PC-3 (cell line): Measurements from ENCODE around the gene REEP6. TPM values are rescaled to one million over a fixed set of nuclear protein-coding genes. Genes with fewer than 3 reads are reported as not detected.

ENCODE experiments used
- ATAC-seq: fragments of 200-7000 bp; cut with Tn5 transposase; 2 replicates; pipeline ENCODE4 v1.9.1; 2020; ENCODE audit warnings: mild to moderate bottlenecking, moderate library complexity
- BruUV-seq: library from RNA; stranded (reverse); fragments of 400-500 nt; replicated peaks from 2 replicates; lab custom pipeline; 2021; lab: Mats Ljungman, UMichigan
- CTCF ChIA-PET: fragments of 300-600 bp; sonication (Branson Sonifier 250); formaldehyde crosslinking; loops from one replicate; lab custom pipeline; 2022; ENCODE audit warnings: antibody characterized with exemption; lab: Charles Lee
- POLR2A ChIA-PET: fragments of 300-600 bp; sonication (Branson Sonifier 250); formaldehyde crosslinking; loops from one replicate; lab custom pipeline; 2022; ENCODE audit warnings: antibody characterized with exemption; ENCODE audit not compliant: unreplicated experiment; lab: Charles Lee
- DNase-seq: peaks from one replicate; pipeline ENCODE4 v3.0.0-alpha.2; 2015
- H2AFZ ChIP-seq: fragments of 300-600 bp; sonication (generic); 2 replicates; pipeline ENCODE4 v1.6.0; 2016; ENCODE audit warnings: antibody characterized with exemption, low read length
- H3F3A ChIP-seq: fragments of 300-600 bp; sonication (generic); one replicate; pipeline ENCODE4 v1.6.0; 2017; ENCODE audit warnings: antibody characterized with exemption, low read length, control low read depth, mild to moderate bottlenecking; ENCODE audit not compliant: unreplicated experiment
- H3K27ac ChIP-seq: fragments of 300-600 bp; sonication (generic); 2 replicates; pipeline ENCODE4 v1.5.1; 2016; ENCODE audit warnings: mild to moderate bottlenecking, low read length
- H3K27me3 ChIP-seq: fragments of 300-600 bp; sonication (generic); 2 replicates; pipeline ENCODE4 v1.6.1; 2016; ENCODE audit warnings: low read length, mixed read lengths
- H3K36me3 ChIP-seq: fragments of 300-600 bp; sonication (generic); 2 replicates; pipeline ENCODE4 v1.6.1; 2016; ENCODE audit warnings: low read depth, mixed run types, low read length, mixed read lengths
- H3K4me1 ChIP-seq: fragments of 300-600 bp; sonication (generic); 2 replicates; pipeline ENCODE4 v1.5.1; 2016; ENCODE audit warnings: low read length; ENCODE audit not compliant: insufficient read depth
- H3K4me2 ChIP-seq: fragments of 300-600 bp; sonication (generic); 2 replicates; pipeline ENCODE4 v1.6.0; 2016; ENCODE audit warnings: low read length
- H3K4me3 ChIP-seq: fragments of 300-600 bp; sonication (generic); 2 replicates; pipeline ENCODE4 v1.5.1; 2016; ENCODE audit warnings: mild to moderate bottlenecking, low read length, mixed read lengths
- H3K79me2 ChIP-seq: fragments of 300-600 bp; sonication (generic); 2 replicates; pipeline ENCODE4 v1.6.1; 2017; ENCODE audit warnings: low read length, mixed read lengths
- H3K9ac ChIP-seq: fragments of 300-600 bp; sonication (generic); 2 replicates; pipeline ENCODE4 v1.6.0; 2016; ENCODE audit warnings: mild to moderate bottlenecking, low read length
- H3K9me2 ChIP-seq: fragments of 300-600 bp; sonication (generic); replicated peaks from 2 replicates; pipeline ENCODE4 v1.6.1; 2016; ENCODE audit warnings: mixed run types, low read length, mixed read lengths
- H3K9me3 ChIP-seq: fragments of 300-600 bp; sonication (generic); 2 replicates; pipeline ENCODE4 v1.6.1; 2016; ENCODE audit warnings: low read length, mixed read lengths
- H4K20me1 ChIP-seq: fragments of 300-600 bp; sonication (generic); 2 replicates; pipeline ENCODE4 v1.6.1; 2016; ENCODE audit warnings: low read length, mixed read lengths
- EZH2 ChIP-seq: fragments of 300-600 bp; sonication (generic); IDR thresholded peaks from one replicate; pipeline ENCODE4 v1.6.1; 2017; ENCODE audit warnings: antibody characterized with exemption, mild to moderate bottlenecking, low read length; ENCODE audit not compliant: unreplicated experiment
- EZH2phosphoT487 ChIP-seq: fragments of 300-600 bp; sonication (generic); IDR thresholded peaks from 2 replicates; pipeline ENCODE4 v1.6.1; 2018; ENCODE audit warnings: mild to moderate bottlenecking, antibody characterized with exemption, low read length, borderline replicate concordance
- intact Hi-C: fragments of 100-400 bp; cut with micrococcal nuclease; formaldehyde crosslinking; loops from 2 replicates; pipeline ENCODE4 v1.9.0; 2023
- total RNA-seq: library from RNA; depleted of rRNA; stranded (reverse); fragments of >200 nt; gene quantifications from 2 replicates; pipeline ENCODE4 v1.2.3, GENCODE V29; 2014
- TF ChIP-seq, protein P1 (sequence below): fragments of 300-600 bp; sonication (generic); conservative IDR thresholded peaks from 2 replicates; pipeline ENCODE4 v1.5.1; 2017; ENCODE audit warnings: antibody characterized with exemption, low read depth, mild to moderate bottlenecking, low read length

REEP6 gene
- total RNA-seq, 1 experiment from 2014 or later = 27.2 TPM

GRCh38 chr19:1453525-1454364, 37.2 kb upstream of the REEP6 start:
- Histone ChIP-seq H2AFZ (no peak overlapping the region), H3K9me2 (no peaks in the 10 kb centered on the region), H3K9me3 (no peaks in the 10 kb centered on the region), H3F3A (no peaks in the 10 kb centered on the region), H3K36me3 (no peaks in the 10 kb centered on the region), H3K79me2 (no peaks in the 10 kb centered on the region), H3K27ac (no peak overlapping the region), H3K4me2 (no peak overlapping the region), H3K4me1 (peaks cover 10% of the 10 kb centered on the region; the same call in 1 of the 2 replicates), H4K20me1 (no peaks in the 10 kb centered on the region), H3K9ac (no peak overlapping the region), H3K27me3 (peaks cover 15% of the 10 kb centered on the region), H3K4me3 (no peak overlapping the region)
- CTCF ChIA-PET = no interaction called here
- POLR2A ChIA-PET = no interaction called here
- no TSS peak for BruUV-seq
- DNase-seq = peak; percentile 64
- no peak for TF ChIP-seq EZH2phosphoT487
- TF ChIP-seq, protein P1, sequence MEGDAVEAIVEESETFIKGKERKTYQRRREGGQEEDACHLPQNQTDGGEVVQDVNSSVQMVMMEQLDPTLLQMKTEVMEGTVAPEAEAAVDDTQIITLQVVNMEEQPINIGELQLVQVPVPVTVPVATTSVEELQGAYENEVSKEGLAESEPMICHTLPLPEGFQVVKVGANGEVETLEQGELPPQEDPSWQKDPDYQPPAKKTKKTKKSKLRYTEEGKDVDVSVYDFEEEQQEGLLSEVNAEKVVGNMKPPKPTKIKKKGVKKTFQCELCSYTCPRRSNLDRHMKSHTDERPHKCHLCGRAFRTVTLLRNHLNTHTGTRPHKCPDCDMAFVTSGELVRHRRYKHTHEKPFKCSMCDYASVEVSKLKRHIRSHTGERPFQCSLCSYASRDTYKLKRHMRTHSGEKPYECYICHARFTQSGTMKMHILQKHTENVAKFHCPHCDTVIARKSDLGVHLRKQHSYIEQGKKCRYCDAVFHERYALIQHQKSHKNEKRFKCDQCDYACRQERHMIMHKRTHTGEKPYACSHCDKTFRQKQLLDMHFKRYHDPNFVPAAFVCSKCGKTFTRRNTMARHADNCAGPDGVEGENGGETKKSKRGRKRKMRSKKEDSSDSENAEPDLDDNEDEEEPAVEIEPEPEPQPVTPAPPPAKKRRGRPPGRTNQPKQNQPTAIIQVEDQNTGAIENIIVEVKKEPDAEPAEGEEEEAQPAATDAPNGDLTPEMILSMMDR = no peak
- no peak for TF ChIP-seq EZH2
- ATAC-seq = peak; percentile 9
- intact Hi-C loops = no loop called here

GRCh38 chr19:1455002-1455335, 36.0 kb upstream of the REEP6 start:
- POLR2A ChIA-PET = no interaction called here

More at GRCh38 chr19:1455002-1455335, 36.0 kb upstream of the REEP6 start:
- BruUV-seq = no TSS peak
- 0 out of 2 replicates have a peak overlapping the region, but pooled peaks have one; percentile 61 for H2AFZ ChIP-seq
- peaks cover 10% of the 10 kb centered on the region; the same call in 1 of the 2 replicates for H3K4me1 ChIP-seq
- H3K27me3 ChIP-seq = peaks cover 15% of the 10 kb centered on the region
- H3F3A ChIP-seq = no peaks in the 10 kb centered on the region
- H3K36me3 ChIP-seq = no peaks in the 10 kb centered on the region
- peak overlapping the region; percentile 74 for H3K4me2 ChIP-seq
- H3K9me2 ChIP-seq = no peaks in the 10 kb centered on the region
- ATAC-seq (peak; percentile 11), DNase-seq (peak; percentile 49)
- TF ChIP-seq, protein P1 = no peak
- TF ChIP-seq EZH2 = no peak
- TF ChIP-seq EZH2phosphoT487 = no peak
- no peaks in the 10 kb centered on the region for H3K79me2 ChIP-seq
- no peaks in the 10 kb centered on the region for H3K9me3 ChIP-seq
- CTCF ChIA-PET = no interaction called here
- H3K9ac ChIP-seq = no peak overlapping the region
- H4K20me1 ChIP-seq = no peaks in the 10 kb centered on the region
- peak overlapping the region; percentile 53; the same call in 1 of the 2 replicates for H3K4me3 ChIP-seq
- intact Hi-C loops = no loop called here
- H3K27ac ChIP-seq = no peak overlapping the region
